Caki2 (cell line): ENCODE measurements around the gene AGPS. TPM values are rescaled to one million over a fixed set of nuclear protein-coding genes. Genes with fewer than 3 reads are reported as not detected.
A peak's percentile ranks its signal among the peaks of the same experiment; 100 is the strongest.
"Not testable (repeated sequence)": the region's sequence is repeated elsewhere in the genome, so short reads cannot be mapped to it uniquely, and the experiment has no call there.

Experiments
- DNase-seq: peaks from one replicate; pipeline ENCODE4 v3.0.0-alpha.2; 2015; ENCODE audit warnings: low read depth
- in situ Hi-C: cut with HindIII; loops from 2 replicates; pipeline ENCODE4 v1.10.0; 2016; ENCODE audit warnings: low sequenced_read_pairs, low pct_unique_long_range_greater_than_20kb, mixed read lengths
- total RNA-seq: library from RNA; depleted of rRNA; stranded (reverse); fragments of >200 nt; shearing (Covaris generic); gene quantifications from 2 replicates; pipeline ENCODE4 v1.2.3, GENCODE V29; 2014; ENCODE audit warnings: low replicate concordance; rRNA removed

The AGPS gene
- 13.5 and 26.8 TPM in 2 replicates for total RNA-seq

DNA sequence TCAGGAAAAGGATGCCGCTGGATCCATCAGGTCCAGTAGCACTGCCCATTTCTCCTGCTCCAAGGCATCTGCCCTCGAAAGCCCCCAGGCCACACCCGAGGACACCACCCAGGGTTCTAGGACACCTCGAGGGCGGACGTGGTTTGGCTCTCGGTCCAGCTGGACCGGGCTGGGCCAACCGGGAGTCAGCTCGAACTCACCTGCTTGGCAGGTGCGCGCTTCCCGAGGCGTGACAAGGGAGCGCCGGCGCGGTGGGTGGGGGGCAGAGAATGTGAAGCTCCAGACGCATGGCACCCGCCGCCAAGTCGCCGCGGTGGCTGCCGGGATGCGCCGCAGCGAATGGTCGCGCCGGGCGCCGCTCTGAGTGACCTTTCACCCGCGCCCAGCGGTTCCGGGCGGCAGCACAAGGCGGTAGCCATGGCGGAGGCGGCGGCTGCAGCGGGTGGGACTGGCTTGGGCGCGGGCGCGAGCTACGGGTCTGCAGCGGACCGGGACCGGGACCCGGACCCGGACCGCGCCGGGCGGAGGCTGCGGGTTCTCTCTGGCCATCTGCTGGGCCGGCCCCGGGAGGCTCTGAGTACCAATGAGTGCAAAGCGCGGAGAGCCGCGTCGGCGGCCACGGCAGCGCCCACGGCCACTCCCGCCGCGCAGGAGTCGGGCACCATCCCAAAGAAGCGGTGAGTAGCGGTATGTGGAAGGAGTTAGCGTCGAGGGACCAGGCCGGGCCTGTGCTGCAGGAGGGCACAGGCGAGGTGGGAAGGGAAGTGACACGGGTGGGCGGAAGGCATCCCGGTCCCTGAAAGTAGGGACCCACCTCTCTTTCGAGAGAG, at the start of gene AGPS:
TSS of gene AGPS (plus strand) at position 401 of the 830 bp plus-strand sequence. CDS start at position 418, 17 bp downstream.
- DNase-seq = peak; percentile 80
- in situ Hi-C loops = no loop called here

GRCh38 chr2:177343773-177344172, 48.8 kb upstream of the AGPS start:
- DNase-seq = no peak
- in situ Hi-C loops = no loop called here

- in situ Hi-C loops = no loop called here
- no peak for DNase-seq
Observed at GRCh38 chr2:177344316-177344715, 48.3 kb upstream of the AGPS start.

DNA sequence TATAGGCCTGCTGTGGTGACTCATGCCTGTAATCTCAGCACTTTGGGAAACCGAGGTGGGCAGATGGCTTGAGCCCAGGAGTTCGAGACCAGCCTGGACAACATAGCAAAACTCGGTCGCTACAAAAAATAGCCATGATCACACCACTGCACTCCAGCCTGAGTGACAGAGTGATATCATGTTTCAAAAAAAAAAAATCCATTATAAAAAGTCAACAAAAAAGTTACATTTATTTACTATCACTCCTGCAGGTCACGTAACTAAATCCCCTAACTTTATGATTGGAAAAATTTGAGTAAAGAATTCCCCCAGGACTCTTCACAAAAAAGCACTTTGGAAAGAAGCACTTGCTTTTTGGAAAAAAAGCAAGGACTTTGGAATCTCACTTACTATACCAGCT, 46.4 kb upstream of the AGPS start:
- DNase-seq = no peak
- in situ Hi-C loops = no loop called here

GRCh38 chr2:177347570-177347969, 45.0 kb upstream of the AGPS start:
- DNase-seq = no peak
- in situ Hi-C loops = no loop called here

GRCh38 chr2:177348118-177348654, 44.4 kb upstream of the AGPS start:
- no peak for DNase-seq
- in situ Hi-C loops = no loop called here

DNA sequence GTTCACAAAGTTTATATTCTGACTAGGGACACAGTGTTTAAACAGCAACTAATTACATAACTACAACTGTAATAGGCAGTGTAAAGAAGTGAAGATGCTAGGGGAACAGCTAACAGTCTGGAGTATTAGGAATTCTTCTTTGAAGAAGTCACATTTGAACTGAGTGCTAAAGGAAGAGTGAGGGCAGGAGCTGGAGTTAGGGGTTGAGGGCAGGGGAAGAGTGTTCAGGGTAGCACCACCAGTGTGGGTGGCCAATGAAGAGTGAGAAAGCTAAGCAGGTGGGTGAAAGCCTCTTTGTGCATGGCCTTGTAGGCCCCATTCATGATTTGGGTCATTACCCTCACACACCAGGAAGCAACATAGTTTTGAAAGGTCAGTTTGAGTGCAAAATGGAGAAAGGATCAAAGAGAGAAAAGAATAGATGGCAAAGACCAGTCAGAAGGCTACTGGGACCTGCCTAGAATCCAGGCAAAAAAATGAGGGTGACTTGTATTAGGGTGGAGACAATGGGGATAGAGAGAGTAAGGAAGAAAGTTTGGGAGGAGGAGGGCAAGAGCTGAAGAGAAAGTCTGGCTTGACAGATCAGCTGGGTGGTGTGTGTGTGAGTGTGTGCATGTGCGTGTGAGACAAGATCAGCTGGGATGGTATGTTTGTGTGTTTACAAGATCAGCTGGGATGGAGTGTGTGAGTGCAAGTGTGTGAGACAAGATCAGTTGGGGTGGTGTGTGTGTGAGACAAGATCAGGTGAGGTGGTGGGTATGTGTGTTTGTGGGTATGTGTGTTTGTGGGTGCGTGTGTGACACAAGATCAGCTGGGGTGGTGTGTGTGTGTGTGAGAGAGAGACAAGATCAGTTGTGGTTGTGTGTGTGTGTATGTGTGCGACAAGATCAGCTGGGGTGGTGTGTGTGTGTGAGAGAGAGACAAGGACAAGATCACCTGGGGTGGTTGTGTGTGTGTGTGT, 43.6 kb upstream of the AGPS start:
- in situ Hi-C loops = no loop called here
- no peak for DNase-seq

- DNase-seq, in situ Hi-C loops: not testable (repeated sequence)
Observed at GRCh38 chr2:177350624-177351023, 41.9 kb upstream of the AGPS start.

- DNase-seq, in situ Hi-C loops: not testable (repeated sequence)
Observed at GRCh38 chr2:177351121-177351520, 41.5 kb upstream of the AGPS start.

DNA sequence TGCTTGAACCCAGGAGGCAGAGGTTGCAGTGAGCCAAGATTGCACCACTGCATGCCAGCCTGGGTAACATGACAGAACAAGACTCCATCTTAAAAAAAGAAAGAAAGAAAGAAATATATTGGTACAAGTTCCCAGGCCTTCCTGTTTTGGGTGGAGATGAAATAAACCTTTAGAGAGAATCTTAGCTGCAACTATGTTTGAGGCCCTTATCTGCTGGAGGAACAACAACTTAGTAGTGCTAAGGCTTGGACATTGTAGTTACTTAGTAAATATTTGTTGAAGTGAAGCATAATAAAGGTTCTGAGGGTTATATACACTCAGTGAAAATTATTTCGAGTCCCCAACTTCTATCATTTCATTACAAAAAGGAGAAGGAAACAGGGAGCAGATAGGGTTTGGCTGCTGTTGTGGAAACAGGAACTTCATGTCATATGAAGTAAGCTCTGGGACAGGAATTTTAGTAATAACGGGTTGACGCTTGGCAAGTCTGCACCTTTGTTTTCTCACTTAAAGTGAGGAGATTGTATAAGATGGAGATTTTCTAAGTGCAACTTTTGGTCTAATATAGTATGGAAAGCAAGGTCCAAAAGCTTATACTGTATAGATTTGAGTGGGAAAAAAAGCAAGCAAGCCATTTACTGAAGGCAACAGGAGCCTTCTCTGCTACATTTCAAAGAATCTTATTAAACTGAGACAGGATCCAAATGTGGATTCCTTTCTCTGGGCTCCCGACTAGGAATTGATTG, 40.0 kb upstream of the AGPS start:
- DNase-seq = no peak
- in situ Hi-C loops = no loop called here

DNA sequence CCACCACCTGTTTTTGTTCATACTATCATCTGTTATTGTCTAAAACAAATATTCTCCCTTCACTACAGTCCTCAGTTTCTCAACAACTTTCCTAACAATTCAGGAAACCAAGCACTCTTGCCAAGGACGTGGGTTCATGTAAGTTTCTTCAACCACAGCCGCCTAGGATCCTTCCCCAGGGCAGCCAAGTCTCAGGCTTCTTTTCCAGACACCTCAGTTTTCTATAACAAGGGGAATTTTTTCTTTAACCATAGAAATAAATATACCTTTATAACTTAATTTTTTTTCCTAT, 39.4 kb upstream of the AGPS start:
- no peak for DNase-seq
- in situ Hi-C loops = no loop called here

DNA sequence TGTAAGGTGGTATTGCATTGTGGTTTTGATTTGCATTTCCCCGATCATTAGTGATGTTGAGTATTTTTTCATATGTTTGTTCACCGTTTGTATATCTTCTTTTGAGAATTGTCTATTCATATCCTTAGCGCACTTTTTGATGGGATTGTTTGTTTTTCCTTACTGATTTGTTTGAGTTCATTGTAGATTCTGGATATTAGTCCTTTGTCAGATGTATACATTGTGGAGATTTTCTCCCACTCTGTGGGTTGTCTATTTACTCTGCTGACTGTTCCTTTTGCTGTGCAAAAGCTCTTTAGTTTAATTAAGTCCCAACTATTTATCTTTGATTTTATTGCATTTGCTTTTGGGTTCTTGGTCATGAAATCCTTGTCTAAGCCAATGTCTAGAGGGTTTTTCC, 38.0 kb upstream of the AGPS start:
- in situ Hi-C loops = not testable (repeated sequence)

GRCh38 chr2:177355874-177356273, 36.7 kb upstream of the AGPS start:
- in situ Hi-C loops = no loop called here
- DNase-seq = no peak

More for the DNA sequence above, 38.0 kb upstream of the AGPS start:
- not testable (repeated sequence) for DNase-seq

- in situ Hi-C loops = no loop called here
- no peak for DNase-seq
Observed at GRCh38 chr2:177359836-177360595, 32.6 kb upstream of the AGPS start.

- DNase-seq = no peak
- in situ Hi-C loops = no loop called here
Observed at GRCh38 chr2:177362499-177362898, 30.1 kb upstream of the AGPS start.

- DNase-seq = no peak
- in situ Hi-C loops = no loop called here
Observed at GRCh38 chr2:177363332-177363731, 29.2 kb upstream of the AGPS start.

DNA sequence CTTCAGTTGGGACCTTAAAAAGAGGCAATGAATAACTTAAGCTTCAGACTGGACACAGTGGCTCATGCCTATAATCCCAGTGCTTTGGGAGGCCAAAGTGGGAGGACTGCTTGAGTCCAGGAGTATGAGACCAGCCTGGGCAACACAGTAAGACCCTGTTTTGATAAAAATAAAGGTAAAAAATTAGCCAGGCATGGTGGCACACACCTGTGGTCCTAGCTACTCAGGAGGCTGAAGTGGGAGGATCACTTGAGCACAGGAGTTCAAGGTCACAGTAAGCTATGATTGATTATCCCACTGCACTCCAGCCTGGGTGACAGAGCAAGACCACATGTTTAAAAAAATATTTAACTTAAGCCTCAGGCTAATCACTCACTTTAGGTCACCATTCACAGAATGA, 26.8 kb upstream of the AGPS start:
- DNase-seq, in situ Hi-C loops: not testable (repeated sequence)

DNA sequence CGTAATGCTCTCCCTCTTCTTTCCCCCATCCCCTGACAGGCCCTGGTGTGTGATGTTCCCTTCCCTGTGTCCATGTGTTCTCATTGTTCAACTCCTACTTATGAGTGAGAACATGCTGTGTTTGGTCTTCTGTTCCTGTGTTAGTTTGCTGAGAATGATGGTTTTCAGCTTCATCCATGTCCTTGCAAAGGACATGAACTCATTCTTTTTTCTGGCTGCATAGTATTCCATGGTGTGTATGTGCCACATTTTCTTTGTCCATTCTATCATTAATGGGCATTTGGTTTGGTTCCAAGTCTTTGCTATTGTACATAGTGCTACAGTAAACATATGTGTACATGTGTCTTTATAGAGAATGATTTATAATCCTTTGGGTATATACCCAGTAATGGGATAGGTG, 24.6 kb upstream of the AGPS start:
- not testable (repeated sequence) for DNase-seq

More for the DNA sequence above, 24.6 kb upstream of the AGPS start:
- in situ Hi-C loops = not testable (repeated sequence)
